Spleen (tissue), 11 donors: ENCODE data around the gene NT5C1A. TPM values are rescaled to one million over a fixed set of nuclear protein-coding genes. Genes with fewer than 3 reads are reported as not detected.

Experiments used
- DNase-seq: peaks from one replicate; pipeline ENCODE4 v3.0.0-alpha.2; 2020
- H3K27ac ChIP-seq, 8 donors: fragments of 200-600 bp; sonication (generic) in 7 of 8; 1 replicate in 4 of 8; 2 replicates in 4 of 8; pipeline versions ENCODE4 v1.5.0 to v1.8.0; 2016 to 2021; ENCODE audit warnings: inconsistent platforms in 4 of 8, mild to moderate bottlenecking in 4 of 8, moderate library complexity in 1 of 8
- H3K27me3 ChIP-seq, 7 donors: fragments of 200-600 bp; sonication (generic) in 6 of 7; replicated peaks in 1 of 7; 1 replicate in 4 of 7; 2 replicates in 3 of 7; pipeline versions ENCODE4 v1.5.0 to v1.8.0; 2016 to 2021; ENCODE audit warnings: inconsistent platforms in 3 of 7, mild to moderate bottlenecking in 1 of 7
- H3K36me3 ChIP-seq, 6 donors: fragments of 200-600 bp; sonication (generic) in 5 of 6; 1 replicate in 4 of 6; 2 replicates in 2 of 6; pipeline versions ENCODE4 v1.5.0 to v1.8.0; 2016 to 2021; ENCODE audit warnings: inconsistent platforms in 2 of 6
- H3K4me1 ChIP-seq, 6 donors: fragments of 200-600 bp; sonication (generic) in 5 of 6; 1 replicate in 3 of 6; 2 replicates in 3 of 6; pipeline versions ENCODE4 v1.5.0 to v1.8.0; 2016 to 2021; ENCODE audit warnings: inconsistent platforms in 3 of 6
- H3K4me3 ChIP-seq, 8 donors: fragments of 200-600 bp; sonication (generic) in 7 of 8; 1 replicate in 4 of 8; 2 replicates in 4 of 8; pipeline versions ENCODE4 v1.5.0 to v1.8.0; 2016 to 2021; ENCODE audit warnings: inconsistent platforms in 4 of 8, mild to moderate bottlenecking in 4 of 8, moderate library complexity in 2 of 8
- H3K9me3 ChIP-seq, 8 donors: fragments of 200-600 bp; sonication (generic) in 7 of 8; 1 replicate in 4 of 8; 2 replicates in 4 of 8; pipeline versions ENCODE4 v1.5.0 to v1.8.0; 2016 to 2021; ENCODE audit warnings: inconsistent platforms in 4 of 8
- POLR2A ChIP-seq, 3 donors: fragments of 450-650 bp; IDR thresholded peaks; one replicate each; pipeline ENCODE4 v1.5.1; 2017; ENCODE audit warnings: antibody characterized with exemption in 3 of 3, mild to moderate bottlenecking in 1 of 3
- POLR2AphosphoS5 ChIP-seq, 3 donors: sonication (generic); formaldehyde crosslinking; IDR thresholded peaks; one replicate each; pipeline ENCODE4 v1.5.1; 2017; ENCODE audit warnings: antibody characterized with exemption in 3 of 3
- WGBS, 5 donors: extraction: QIAGEN DNeasy Blood & Tissue Kit in 3 of 5; methylation state at CpG; one replicate each; pipeline versions ENCODE4 v1.1.5 to v1.1.7; 2013 to 2018; 5-methylcytosine and 5-hydroxymethylcytosine counted together
- intact Hi-C: fragments of 100-400 bp; cut with DNase I; formaldehyde crosslinking; loops from one replicate; pipeline ENCODE4 v1.15.0; 2023; ENCODE audit warnings: low total_unique reads
- polyA plus RNA-seq, 3 donors: library from polyadenylated mRNA; stranded (reverse); fragments of 200-250 nt; gene quantifications; one replicate each; pipeline ENCODE4 v1.2.1, GENCODE V29; 2013
- total RNA-seq, 7 donors: library from RNA; depleted of rRNA in 3 of 7; stranded (reverse); fragments of >200 nt in 3 of 7; fragmentation: NEBNext Ultra II Directional in 4 of 7; extraction: Animal tissue kit (Norgen Biotek cat#: 25700) in 4 of 7; gene quantifications; one replicate each; pipeline versions ENCODE4 v1.1.0 to v1.2.1, GENCODE V29; 2016 to 2021
- TF ChIP-seq, protein P1 (sequence below), 11 experiments: fragments of 200-600 bp in 7 of 11; fragments of 450-650 bp in 4 of 11; sonication (generic) in 4 of 11; IDR thresholded peaks in 8 of 11; conservative IDR thresholded peaks in 3 of 11; 1 replicate in 7 of 11; 2 replicates in 4 of 11; pipeline versions ENCODE4 v1.4.0 to v1.8.0; 2016 to 2021; ENCODE audit warnings: antibody characterized with exemption in 11 of 11, inconsistent platforms in 4 of 11, mild to moderate bottlenecking in 1 of 11
- donor health status: healthy with polysubstance abuse.
- donor health status: DM: no; HTN: no; CAD: no; lungs with moderate emphysema.
- donor health status: DM: no; HTN: no; CAD: no.
- donor health status: Bipolar disorder and iron deficiency.
- donor health status: healthy.
- donor health status: DM: no; HTN: no; CAD: no.
- donor health status: DM: yes; HTN: yes; CAD: no.

The NT5C1A gene
- total and polyA plus RNA-seq, 10 donors: 0.23 TPM; not detected in 9

- no peaks in the 10 kb centered on the region for H3K9me3 ChIP-seq
- 82 to 91% (median 87%) methylated on average over 4 of the region's 4 CpGs for WGBS, 5 donors
- TF ChIP-seq, protein P1, sequence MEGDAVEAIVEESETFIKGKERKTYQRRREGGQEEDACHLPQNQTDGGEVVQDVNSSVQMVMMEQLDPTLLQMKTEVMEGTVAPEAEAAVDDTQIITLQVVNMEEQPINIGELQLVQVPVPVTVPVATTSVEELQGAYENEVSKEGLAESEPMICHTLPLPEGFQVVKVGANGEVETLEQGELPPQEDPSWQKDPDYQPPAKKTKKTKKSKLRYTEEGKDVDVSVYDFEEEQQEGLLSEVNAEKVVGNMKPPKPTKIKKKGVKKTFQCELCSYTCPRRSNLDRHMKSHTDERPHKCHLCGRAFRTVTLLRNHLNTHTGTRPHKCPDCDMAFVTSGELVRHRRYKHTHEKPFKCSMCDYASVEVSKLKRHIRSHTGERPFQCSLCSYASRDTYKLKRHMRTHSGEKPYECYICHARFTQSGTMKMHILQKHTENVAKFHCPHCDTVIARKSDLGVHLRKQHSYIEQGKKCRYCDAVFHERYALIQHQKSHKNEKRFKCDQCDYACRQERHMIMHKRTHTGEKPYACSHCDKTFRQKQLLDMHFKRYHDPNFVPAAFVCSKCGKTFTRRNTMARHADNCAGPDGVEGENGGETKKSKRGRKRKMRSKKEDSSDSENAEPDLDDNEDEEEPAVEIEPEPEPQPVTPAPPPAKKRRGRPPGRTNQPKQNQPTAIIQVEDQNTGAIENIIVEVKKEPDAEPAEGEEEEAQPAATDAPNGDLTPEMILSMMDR (IDR thresholded peaks at IDR 0.05 in 8 of 11, conservative IDR thresholded peaks at IDR 0.05 in 3 of 11): no peak
- TF ChIP-seq POLR2AphosphoS5 (IDR thresholded peaks at IDR 0.05): no peak
- no peak for TF ChIP-seq POLR2A (IDR thresholded peaks at IDR 0.05)
- H3K4me1 ChIP-seq: peaks cover 0 to 1% (median under 1%) of the 10 kb centered on the region in 6 donors
- no peaks in the 10 kb centered on the region for H3K36me3 ChIP-seq
- peaks cover 0 to 45% (median 8%) of the 10 kb centered on the region in 7 donors for H3K27me3 ChIP-seq
- H3K27ac ChIP-seq: no peak overlapping the region
- DNase-seq: no peak
- intact Hi-C loops: no loop called here
- H3K4me3 ChIP-seq: no peak overlapping the region
These were observed 5.7 kb upstream of the NT5C1A start for GRCh38 chr1:39677645-39678044.

GRCh38 chr1:39676948-39677548 lies 5.1 kb upstream of the NT5C1A start:
- Histone ChIP-seq H3K36me3 (no peaks in the 10 kb centered on the region), H3K4me1 (peaks cover under 1 to 7% (median 5%) of the 10 kb centered on the region in 6 donors), H3K27ac (no peak overlapping the region), H3K4me3 (no peak overlapping the region), H3K27me3 (peaks cover 0 to 45% (median 11%) of the 10 kb centered on the region in 7 donors), H3K9me3 (no peaks in the 10 kb centered on the region)
- TF ChIP-seq, protein P1 (IDR thresholded peaks at IDR 0.05 in 8 of 11, conservative IDR thresholded peaks at IDR 0.05 in 3 of 11): no peak
- TF ChIP-seq POLR2AphosphoS5 (IDR thresholded peaks at IDR 0.05) (no peak), POLR2A (IDR thresholded peaks at IDR 0.05) (no peak)
- intact Hi-C loops: no loop called here
- peak; percentile 33 for DNase-seq
- WGBS, 5 donors: 60 to 79% (median 73%) methylated on average over 6 of the region's 6 CpGs

- Histone ChIP-seq H3K27me3 (peaks cover 0 to 45% (median 24%) of the 10 kb centered on the region in 7 donors), H3K4me1 (peaks cover 8 to 21% (median 16%) of the 10 kb centered on the region in 6 donors), H3K4me3 (no peak overlapping the region), H3K9me3 (no peaks in the 10 kb centered on the region), H3K36me3 (no peaks in the 10 kb centered on the region), H3K27ac (no peak overlapping the region)
- DNase-seq: peak; percentile 23
- no peak for TF ChIP-seq POLR2AphosphoS5 (IDR thresholded peaks at IDR 0.05)
- no peak for TF ChIP-seq POLR2A (IDR thresholded peaks at IDR 0.05)
- TF ChIP-seq, protein P1 (IDR thresholded peaks at IDR 0.05 in 8 of 11, conservative IDR thresholded peaks at IDR 0.05 in 3 of 11): no peak
- intact Hi-C loops: no loop called here
- 88 to 100% (median 92%) methylated on average over 1 of the region's 1 CpG for WGBS, 5 donors
These were observed 3.3 kb upstream of the NT5C1A start for GRCh38 chr1:39675220-39675619.

GRCh38 chr1:39673215-39673614 lies 1.3 kb upstream of the NT5C1A start:
- intact Hi-C loops: no loop called here
- peaks cover 0 to 59% (median 26%) of the 10 kb centered on the region in 7 donors for H3K27me3 ChIP-seq
- H3K4me1 ChIP-seq: peaks cover 8 to 21% (median 16%) of the 10 kb centered on the region in 6 donors
- WGBS, 5 donors: 86 to 93% (median 89%) methylated on average over 3 of the region's 3 CpGs
- DNase-seq: no peak
- no peak overlapping the region for H3K4me3 ChIP-seq
- H3K27ac ChIP-seq: no peak overlapping the region
- H3K36me3 ChIP-seq: no peaks in the 10 kb centered on the region
- H3K9me3 ChIP-seq: no peaks in the 10 kb centered on the region
- TF ChIP-seq, protein P1 (IDR thresholded peaks at IDR 0.05 in 8 of 11, conservative IDR thresholded peaks at IDR 0.05 in 3 of 11): no peak
- TF ChIP-seq POLR2A (IDR thresholded peaks at IDR 0.05) (no peak), POLR2AphosphoS5 (IDR thresholded peaks at IDR 0.05) (no peak)
